ENCODE data around the gene CAPS2.

- TF ChIP-seq CTCF (IDR thresholded peaks at IDR 0.05; ENCODE audit: poor library complexity, severe bottlenecking), result no peak
- no peak for TF ChIP-seq POLR2AphosphoS5 (IDR thresholded peaks at IDR 0.05)
- no peak for TF ChIP-seq EZH2 (IDR thresholded peaks at IDR 0.05; ENCODE audit: borderline replicate concordance, insufficient read depth, low read length, poor library complexity, severe bottlenecking)
- TF ChIP-seq RAD21 (conservative IDR thresholded peaks at IDR 0.05), result no peak
- no peak for TF ChIP-seq REST (IDR thresholded peaks at IDR 0.05; ENCODE audit: borderline replicate concordance)
- no peak for TF ChIP-seq EP300 (conservative IDR thresholded peaks at IDR 0.05; ENCODE audit: poor library complexity, severe bottlenecking)
- TF ChIP-seq SMC3 (conservative IDR thresholded peaks at IDR 0.05; ENCODE audit: poor library complexity), result no peak
- no peak for TF ChIP-seq TAF1 (IDR thresholded peaks at IDR 0.05; ENCODE audit: low read depth)
- TF ChIP-seq MXI1 (conservative IDR thresholded peaks at IDR 0.05; ENCODE audit: poor library complexity, severe bottlenecking), result no peak
Measured at GRCh38 chr12:75294336-75294735, 35.8 kb downstream of the CAPS2 start.

Data from neural cell (in vitro differentiated cells).